ENCODE data around the gene TSPAN18.

The TSPAN18 gene

DNA sequence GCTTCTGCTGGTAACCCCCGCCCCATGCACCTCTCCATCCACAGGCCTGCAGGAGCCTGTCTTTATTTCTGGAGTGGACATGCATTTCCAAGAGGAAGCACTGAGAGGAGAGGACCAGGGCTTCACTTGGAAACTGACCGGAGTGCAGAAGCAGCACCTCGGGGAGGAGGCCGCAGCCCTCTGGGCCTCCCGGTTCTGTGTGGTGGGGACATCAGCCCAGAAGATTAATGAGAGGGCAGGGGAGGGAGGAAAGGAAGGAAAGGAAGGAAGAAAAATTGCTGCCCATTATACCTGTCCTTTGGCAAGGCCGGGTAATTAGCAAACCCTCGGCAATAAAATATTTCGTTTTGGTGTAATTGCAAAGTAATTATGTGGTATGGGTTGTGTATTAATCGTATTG, 126.9 kb downstream of the TSPAN18 start:
- Histone ChIP-seq H3K27me3 (ENCODE audit: control insufficient read depth, low read length) (no peaks in the 10 kb centered on the region), H3F3A (ENCODE audit: control insufficient read depth, insufficient read depth) (no peaks in the 10 kb centered on the region), H3K9me2 (replicated peaks; ENCODE audit: control insufficient read depth, low read length) (no peaks in the 10 kb centered on the region), H4K20me1 (ENCODE audit: control insufficient read depth, insufficient read depth, low read depth, low read length) (no peaks in the 10 kb centered on the region), H3K27ac (ENCODE audit: low read depth, low read length) (no peak overlapping the region), H3K4me3 (ENCODE audit: low read length) (no peak overlapping the region), H3K4me2 (ENCODE audit: low read length) (no peak overlapping the region), H3K9me3 (ENCODE audit: control insufficient read depth, insufficient read depth, low read length) (no peaks in the 10 kb centered on the region), H3K4me1 (ENCODE audit: control insufficient read depth, low read length) (no peaks in the 10 kb centered on the region), H3K36me3 (ENCODE audit: control insufficient read depth, low read length) (no peaks in the 10 kb centered on the region), H3K79me2 (ENCODE audit: control insufficient read depth, low read length) (no peaks in the 10 kb centered on the region)
- TF ChIP-seq, protein P1, sequence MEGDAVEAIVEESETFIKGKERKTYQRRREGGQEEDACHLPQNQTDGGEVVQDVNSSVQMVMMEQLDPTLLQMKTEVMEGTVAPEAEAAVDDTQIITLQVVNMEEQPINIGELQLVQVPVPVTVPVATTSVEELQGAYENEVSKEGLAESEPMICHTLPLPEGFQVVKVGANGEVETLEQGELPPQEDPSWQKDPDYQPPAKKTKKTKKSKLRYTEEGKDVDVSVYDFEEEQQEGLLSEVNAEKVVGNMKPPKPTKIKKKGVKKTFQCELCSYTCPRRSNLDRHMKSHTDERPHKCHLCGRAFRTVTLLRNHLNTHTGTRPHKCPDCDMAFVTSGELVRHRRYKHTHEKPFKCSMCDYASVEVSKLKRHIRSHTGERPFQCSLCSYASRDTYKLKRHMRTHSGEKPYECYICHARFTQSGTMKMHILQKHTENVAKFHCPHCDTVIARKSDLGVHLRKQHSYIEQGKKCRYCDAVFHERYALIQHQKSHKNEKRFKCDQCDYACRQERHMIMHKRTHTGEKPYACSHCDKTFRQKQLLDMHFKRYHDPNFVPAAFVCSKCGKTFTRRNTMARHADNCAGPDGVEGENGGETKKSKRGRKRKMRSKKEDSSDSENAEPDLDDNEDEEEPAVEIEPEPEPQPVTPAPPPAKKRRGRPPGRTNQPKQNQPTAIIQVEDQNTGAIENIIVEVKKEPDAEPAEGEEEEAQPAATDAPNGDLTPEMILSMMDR (IDR thresholded peaks at IDR 0.05; ENCODE audit: low read depth, low read length, poor library complexity, severe bottlenecking) = no peak
- TF ChIP-seq EZH2phosphoT487 (IDR thresholded peaks at IDR 0.05; ENCODE audit: borderline replicate concordance, low read length) = no peak

DNA sequence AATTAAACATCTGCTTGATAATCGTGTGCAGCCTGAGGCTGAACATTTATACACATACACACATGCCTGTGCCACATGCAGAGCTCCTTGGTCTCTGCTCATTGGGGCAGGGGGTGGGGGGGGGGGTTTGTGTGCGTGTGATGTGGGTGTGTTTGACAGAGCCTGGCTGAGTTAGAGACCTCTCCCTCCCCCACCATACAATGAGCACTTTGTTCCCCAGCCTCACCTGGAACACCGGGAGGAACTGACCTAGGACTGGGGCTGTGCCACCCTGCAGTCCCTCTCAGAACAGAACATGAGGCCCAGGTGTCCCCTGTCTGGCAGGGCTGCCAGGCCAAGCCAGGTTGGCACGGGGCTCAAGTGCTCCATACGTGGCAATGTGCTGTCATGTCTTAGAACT, 127.3 kb downstream of the TSPAN18 start:
- TF ChIP-seq EZH2phosphoT487 (IDR thresholded peaks at IDR 0.05; ENCODE audit: borderline replicate concordance, low read length) = no peak
- TF ChIP-seq, protein P1 (IDR thresholded peaks at IDR 0.05; ENCODE audit: low read depth, low read length, poor library complexity, severe bottlenecking) = no peak
- Histone ChIP-seq H3K36me3 (ENCODE audit: control insufficient read depth, low read length) (no peaks in the 10 kb centered on the region), H3F3A (ENCODE audit: control insufficient read depth, insufficient read depth) (no peaks in the 10 kb centered on the region), H3K4me1 (ENCODE audit: control insufficient read depth, low read length) (no peaks in the 10 kb centered on the region), H3K4me2 (ENCODE audit: low read length) (no peak overlapping the region), H3K9me3 (ENCODE audit: control insufficient read depth, insufficient read depth, low read length) (no peaks in the 10 kb centered on the region), H4K20me1 (ENCODE audit: control insufficient read depth, insufficient read depth, low read depth, low read length) (no peaks in the 10 kb centered on the region), H3K27me3 (ENCODE audit: control insufficient read depth, low read length) (no peaks in the 10 kb centered on the region), H3K4me3 (ENCODE audit: low read length) (no peak overlapping the region), H3K9me2 (replicated peaks; ENCODE audit: control insufficient read depth, low read length) (no peaks in the 10 kb centered on the region), H3K79me2 (ENCODE audit: control insufficient read depth, low read length) (no peaks in the 10 kb centered on the region), H3K27ac (ENCODE audit: low read depth, low read length) (no peak overlapping the region)

DNA sequence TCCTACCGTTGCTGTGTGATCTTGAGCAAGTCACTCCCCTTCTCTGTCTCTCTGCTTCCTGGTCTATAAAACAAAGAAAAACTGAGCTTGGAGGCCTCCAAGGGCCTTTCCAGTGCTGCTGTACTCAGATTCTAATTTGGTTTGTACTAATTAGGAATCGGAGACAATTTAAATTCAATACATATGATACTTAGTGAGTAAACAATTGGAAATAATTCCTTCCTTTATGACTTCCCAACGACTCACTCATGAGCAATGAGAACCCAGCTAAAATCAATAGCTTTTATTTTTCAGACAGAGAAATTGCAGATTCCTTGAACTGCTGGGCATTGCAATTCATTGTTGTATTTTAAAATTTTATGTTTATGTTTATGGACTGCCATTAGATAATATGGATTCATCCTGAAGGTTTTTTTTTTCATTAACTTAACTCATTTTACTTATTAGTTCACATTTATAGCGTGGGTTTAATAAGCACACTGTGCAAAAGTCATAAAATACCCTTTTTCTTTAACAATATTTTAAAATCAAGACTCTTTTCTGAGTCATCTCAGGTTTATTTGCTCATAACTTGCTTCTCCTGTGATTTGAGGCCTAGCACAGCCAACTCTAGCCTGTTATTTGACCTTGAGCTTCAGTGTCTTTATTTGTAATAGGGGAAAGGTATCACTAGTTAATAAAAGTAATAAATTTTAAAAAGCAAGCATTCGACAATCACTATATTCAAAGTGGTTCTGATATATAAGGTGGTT, 128.2 kb downstream of the TSPAN18 start:
- H3K79me2 ChIP-seq (ENCODE audit: control insufficient read depth, low read length) = no peaks in the 10 kb centered on the region
- H4K20me1 ChIP-seq (ENCODE audit: control insufficient read depth, insufficient read depth, low read depth, low read length) = no peaks in the 10 kb centered on the region
- H3F3A ChIP-seq (ENCODE audit: control insufficient read depth, insufficient read depth) = no peaks in the 10 kb centered on the region
- TF ChIP-seq EZH2phosphoT487 (IDR thresholded peaks at IDR 0.05; ENCODE audit: borderline replicate concordance, low read length) = no peak
- TF ChIP-seq, protein P1 (IDR thresholded peaks at IDR 0.05; ENCODE audit: low read depth, low read length, poor library complexity, severe bottlenecking) = no peak
- no peaks in the 10 kb centered on the region for H3K4me1 ChIP-seq (ENCODE audit: control insufficient read depth, low read length)
- H3K27ac ChIP-seq (ENCODE audit: low read depth, low read length) = no peak overlapping the region
- H3K27me3 ChIP-seq (ENCODE audit: control insufficient read depth, low read length) = no peaks in the 10 kb centered on the region
- no peaks in the 10 kb centered on the region for H3K9me2 ChIP-seq (replicated peaks; ENCODE audit: control insufficient read depth, low read length)
- H3K9me3 ChIP-seq (ENCODE audit: control insufficient read depth, insufficient read depth, low read length) = no peaks in the 10 kb centered on the region
- H3K4me3 ChIP-seq (ENCODE audit: low read length) = no peak overlapping the region
- H3K4me2 ChIP-seq (ENCODE audit: low read length) = no peak overlapping the region
- no peaks in the 10 kb centered on the region for H3K36me3 ChIP-seq (ENCODE audit: control insufficient read depth, low read length)

Measured in DOHH2 (cell line).